Retina (tissue), 1 donor: ENCODE results near the gene SORL1-AS1.
A peak's percentile ranks its signal among the peaks of the same experiment; 100 is the strongest.

Experiments
- DNase-seq: peaks from one replicate; pipeline ENCODE4 v3.0.0-alpha.2; 2016

The SORL1-AS1 gene

DNA sequence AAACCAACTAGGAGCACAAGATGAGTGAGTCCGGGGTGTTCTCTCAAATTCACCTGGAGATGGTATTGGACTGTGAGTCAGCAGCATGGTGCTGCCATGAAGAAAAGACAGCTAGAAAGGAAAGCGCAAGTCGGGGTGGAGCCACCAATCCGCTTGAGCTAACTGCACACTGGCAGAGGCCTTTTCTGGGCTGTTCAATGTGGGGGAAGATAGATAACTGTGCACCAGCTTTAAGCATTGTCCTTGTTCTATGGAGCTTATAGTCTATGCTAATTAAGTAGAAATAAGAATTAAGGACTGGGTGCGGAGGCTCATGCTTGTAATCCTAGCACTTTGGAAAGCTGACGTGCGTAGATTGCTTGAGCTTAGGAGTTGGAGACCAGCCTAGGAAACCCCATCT is 21.9 kb upstream of the SORL1-AS1 start:
- DNase-seq = no peak

DNA sequence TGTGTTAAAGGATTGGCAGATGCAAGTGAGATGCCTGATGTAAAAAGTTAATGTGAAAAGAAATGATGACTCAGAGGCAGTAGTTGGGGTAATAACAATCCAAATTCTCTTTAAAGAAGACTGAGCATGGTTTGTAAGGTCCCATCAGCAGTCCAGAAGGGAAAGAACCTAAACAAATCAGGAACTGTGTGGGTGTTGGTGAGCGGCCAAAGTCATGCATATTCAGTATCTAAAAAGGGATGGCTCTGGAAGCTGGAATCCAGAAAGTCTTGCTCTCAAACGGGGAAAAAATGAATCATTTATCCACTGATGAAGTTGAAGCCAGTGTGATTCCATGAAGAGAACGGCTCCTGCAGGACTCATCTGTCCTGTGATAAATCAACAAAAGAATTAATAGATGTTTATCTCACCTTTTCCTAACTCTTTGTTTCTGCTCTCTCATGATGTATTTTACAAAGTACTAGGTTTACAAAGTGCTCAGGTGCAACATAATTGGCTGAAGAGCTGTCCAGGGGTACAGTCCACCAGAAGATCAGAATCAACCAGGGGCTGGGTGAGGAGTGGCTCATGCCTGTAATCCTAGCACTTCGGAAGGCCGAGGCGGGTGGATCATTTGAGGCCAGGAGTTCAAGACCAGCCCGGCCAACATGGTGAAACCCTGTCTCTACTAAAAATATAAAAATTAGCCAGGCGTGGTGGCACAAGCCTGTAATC is 20.5 kb upstream of the SORL1-AS1 start:
- no peak for DNase-seq

DNA sequence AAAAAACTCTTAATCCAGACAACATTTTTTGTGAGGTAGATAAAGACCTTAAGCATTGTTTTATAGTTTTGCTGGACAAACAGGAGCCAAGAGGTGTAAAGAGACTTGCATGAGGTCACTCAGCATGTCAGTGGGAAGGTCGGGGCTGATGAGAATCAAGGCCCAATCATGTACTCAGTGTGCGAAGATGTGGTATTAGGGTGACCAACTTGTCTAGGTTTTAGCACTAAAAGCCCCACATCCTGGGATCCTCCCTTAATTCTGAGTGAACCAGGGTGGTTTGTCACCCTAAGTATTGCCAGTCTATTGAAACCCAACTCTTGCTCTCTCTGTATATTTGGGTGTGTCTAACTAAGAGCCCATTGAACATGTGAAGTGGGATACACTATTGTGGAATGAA is 19.5 kb upstream of the SORL1-AS1 start:
- no peak for DNase-seq

DNA sequence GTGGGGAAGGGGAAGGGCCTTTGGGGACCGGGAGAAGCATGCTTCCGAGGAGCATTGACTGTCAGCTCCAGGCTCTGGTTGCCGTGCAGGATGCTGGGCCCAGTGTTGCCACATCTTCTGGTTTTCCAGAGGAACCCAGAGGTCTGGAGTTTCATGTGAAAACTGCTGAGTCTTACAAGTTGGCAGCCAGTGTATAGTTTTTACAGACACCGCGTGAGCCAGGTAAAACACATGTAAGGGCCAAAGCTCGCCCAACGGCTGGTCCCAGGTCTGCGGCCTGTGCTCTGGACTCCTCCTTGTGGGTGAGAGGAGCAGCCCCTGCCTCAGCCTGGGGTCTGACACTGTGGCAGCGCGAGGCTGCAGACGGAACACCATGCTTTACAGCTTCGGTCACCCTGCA is 18.4 kb upstream of the SORL1-AS1 start:
- no peak for DNase-seq

DNA sequence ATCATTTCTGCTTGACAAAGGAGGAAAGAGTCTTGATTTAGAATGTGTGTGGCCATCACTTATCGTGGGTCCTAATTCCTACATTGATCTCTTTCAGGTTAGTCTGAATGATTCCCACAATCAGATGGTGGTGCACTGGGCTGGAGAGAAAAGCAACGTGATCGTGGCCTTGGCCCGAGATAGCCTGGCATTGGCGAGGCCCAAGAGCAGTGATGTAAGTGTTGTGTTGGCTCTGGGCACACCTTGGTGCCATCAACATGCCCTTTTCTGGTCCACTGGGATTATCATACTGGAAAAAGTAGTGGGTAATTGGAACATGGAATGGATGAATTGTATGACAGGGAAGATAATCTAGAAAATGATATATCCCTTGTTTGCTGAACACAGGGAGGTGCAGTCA is 17.1 kb upstream of the SORL1-AS1 start:
- no peak for DNase-seq

DNA sequence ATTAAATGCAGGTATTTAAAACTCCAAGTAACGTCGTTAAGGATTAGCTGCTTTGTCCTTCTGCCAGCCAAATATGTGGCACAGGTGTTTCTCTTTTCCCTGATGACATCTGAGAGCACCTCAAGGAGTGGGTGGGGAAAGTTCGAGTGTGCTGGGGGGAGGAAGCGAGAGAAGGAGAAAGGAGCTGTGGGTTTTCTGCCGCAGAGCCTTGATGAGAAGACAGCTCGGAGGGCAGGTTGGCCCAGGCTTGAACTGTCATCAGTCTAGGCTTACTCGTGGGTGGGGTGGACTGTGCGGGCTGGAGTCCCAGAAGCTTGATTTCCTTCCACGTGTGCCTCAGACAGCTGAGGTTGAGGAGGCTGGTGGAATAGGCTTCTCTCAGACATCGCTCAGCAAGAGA is 15.2 kb upstream of the SORL1-AS1 start:
- no peak for DNase-seq

DNA sequence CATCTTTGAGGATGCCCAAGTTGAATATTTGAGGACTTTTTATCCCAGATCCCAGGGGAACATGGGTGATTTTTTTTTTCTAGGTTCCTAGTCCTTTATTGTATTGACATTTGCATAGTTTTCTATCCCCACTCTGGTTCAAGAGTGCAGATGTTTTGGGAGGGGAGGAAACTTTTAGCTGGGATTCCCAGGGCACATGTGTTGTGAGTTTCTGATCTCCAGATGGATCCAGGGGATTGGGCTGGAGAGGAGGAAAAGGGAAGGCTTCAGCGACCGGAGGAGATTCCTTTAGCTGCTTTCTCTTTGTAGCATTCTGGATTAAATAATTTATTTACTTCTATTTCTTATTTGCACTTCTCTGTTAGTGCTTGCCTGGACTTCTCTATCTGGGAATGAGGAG is 14.7 kb upstream of the SORL1-AS1 start:
- no peak for DNase-seq

DNA sequence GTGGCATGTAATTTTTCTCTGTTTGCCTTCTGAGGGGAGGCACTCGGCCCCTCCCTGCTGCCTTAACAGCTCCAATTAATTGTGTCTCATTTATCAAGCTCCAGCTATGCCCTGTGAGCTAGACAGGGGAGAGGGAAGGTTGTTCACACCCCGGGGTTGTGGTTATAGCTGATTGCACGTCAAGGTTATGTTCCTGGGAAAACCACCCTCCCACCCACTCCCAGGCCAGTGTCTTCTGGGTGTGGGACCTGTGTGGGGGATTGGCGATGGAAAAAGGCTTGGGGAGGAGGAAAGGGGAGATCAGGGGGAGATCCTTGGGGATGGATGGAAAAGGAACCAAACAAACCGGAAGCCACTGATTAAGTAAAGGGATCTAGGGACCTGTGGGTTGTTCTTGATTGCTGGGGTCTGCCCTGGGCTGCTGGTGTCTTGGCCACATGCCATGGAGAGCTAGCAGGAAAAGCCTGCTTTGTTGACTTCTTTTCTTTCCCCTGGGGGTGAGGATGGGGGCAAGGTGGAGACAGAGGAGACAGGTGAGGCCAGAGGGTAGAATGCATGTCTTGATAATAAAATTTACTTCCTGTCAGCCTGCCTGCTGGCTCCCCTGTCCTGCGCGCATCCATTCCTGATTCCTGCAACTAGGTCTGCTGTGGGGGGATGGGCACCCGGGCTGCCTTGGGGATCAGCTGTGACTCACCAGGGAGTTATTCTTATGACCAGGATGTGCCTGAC is 13.5 kb upstream of the SORL1-AS1 start:
- DNase-seq = peak; percentile 60

DNA sequence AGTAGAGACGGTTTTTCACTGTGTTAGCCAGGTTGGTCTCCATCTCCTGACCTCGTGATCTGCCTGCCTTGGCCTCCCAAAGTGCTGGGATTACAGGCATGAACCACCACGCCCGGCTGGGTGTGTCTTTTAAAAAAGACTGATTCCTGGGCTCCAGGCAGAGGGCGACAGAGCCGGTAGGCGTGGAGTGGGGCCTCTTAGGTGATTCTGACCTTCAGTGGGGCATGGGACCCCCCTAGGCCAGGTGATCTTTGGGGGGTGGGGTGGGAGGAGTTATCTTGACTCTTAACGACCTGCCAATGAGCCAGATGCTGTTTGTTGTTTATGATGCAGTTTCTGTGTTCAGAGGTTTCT is 12.9 kb upstream of the SORL1-AS1 start:
- DNase-seq = no peak

DNA sequence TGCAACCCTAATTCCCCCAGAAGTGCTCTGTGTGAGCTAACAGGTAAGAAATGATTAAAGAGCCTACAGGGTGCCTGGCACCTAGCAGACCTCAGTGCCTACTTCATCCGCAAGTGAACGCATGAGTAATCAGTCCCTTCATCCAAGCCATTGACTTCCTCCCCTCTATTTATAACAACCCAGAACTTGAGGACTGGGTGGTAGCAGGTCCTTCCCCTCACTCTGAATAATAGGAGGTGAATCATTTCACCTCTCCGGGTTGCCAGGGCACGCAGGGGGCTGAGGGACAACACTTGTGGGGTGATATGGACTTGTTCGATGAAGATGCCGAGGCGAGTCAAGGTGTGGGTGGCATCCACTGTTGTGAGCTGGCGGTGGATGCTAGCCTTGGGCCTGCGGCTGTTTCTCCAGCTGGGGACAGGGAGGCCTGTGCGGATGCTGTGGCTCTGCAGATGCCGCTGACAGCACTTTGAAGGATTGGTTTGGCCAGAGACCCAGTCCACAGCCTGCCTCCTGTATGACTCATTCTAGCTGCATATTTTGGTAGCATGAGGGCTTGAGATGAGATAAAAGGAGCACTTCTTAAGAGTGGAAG is 11.7 kb upstream of the SORL1-AS1 start:
- DNase-seq = no peak

DNA sequence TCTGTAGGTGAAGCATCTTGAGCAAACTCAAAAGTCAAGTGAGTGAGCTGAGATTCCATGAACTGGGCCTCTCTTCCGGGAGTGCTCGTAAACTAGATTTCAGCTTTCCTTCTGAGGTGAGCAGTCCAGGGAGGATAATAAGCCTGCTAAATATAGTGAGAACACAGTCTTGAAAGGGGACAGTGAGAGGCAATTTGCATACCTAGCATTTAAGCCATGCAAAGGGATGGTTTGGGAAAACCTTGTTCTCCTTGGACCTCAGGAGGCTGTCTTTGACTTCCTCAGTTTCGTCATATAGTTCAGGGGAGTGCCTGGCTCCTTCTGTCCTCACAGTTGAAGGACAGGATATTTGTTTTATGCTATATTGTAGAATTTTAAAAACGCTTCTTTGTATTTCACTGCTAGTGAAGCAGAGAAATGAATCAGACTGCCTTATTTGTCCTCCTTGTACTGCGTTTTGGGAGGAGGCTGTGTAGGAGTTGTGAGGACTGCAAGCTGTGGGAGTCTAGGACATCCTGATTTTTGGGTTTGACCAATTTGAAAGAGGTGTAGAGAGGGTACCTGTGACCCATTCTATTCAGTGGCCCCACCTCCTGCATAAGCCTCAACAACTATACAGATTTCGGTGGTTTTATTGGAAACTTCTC is 11.0 kb upstream of the SORL1-AS1 start:
- DNase-seq = no peak

DNA sequence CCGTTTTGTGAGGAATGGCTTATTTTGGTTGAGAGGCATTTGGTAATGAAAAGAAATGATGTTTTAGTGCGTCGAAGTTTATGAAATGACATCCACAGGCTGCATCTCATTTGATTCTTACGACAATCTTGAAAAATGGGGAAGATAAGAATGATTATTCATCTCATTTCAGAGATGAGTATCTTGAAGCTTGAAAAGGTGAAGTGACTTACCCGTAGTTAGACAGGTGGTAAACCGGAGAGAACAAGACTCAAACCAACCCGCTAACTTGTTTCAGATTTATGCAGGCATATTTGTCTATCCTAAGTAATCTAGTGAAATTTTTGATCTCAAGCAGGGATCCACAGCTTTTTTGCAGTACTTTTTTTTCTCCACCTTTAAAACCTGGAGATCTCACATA is 9.1 kb upstream of the SORL1-AS1 start:
- DNase-seq = no peak

DNA sequence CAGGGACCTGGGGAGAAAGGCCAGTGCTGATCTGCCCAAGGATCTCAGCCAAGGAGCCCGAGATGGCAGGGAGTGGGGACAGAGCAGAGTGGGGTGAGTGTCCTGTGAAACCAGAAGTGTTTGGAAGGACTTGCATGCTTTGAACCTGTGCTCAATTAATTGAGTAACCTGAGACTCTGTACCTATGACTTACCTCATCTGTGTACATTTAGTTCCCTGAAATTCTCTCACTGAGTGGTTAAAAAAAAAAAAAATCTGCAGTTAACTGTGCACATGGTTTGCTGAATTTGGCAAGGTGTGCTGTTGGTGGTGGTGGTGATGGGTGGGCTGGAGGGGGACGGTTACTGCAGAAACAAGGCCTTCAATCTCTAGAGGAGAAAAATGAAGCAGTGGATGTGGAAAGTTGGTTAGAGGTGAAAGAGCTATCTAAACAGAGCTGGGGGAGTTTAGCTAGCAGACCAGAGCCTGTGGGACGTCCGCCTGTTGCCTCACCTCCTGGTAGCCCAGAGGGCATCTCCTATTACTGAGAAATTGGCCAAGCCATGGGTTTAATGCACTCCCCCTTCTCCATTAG is 8.3 kb upstream of the SORL1-AS1 start:
- DNase-seq = no peak

DNA sequence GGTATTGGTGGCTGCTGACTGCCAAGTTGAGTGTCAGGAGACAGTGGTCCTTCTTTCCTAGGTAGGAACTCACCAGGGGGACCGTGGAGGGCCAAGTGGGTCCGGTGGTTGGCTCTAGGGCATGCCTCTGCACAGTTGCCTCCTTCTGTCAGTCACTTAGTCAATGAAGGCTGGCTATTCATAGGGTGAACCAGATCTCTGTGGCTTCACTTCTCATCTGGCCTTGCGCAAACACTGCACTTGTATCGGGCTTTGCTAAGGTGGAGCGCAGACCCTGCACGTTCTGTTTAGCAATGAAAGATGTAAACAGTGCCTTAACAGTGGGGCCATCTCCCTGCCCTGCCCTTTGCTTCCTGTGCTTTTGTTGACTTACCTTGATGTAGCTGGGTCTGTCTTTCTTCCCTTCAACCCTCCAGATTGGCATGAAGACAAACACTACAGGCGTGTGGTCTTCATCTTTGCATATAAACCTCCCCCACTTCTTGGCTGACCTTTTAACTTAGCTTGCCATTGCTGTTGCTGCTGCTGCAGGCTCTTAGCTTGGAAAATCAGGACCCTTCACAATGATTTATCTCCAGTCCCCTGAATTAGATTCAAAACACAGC is 6.7 kb upstream of the SORL1-AS1 start:
- no peak for DNase-seq

DNA sequence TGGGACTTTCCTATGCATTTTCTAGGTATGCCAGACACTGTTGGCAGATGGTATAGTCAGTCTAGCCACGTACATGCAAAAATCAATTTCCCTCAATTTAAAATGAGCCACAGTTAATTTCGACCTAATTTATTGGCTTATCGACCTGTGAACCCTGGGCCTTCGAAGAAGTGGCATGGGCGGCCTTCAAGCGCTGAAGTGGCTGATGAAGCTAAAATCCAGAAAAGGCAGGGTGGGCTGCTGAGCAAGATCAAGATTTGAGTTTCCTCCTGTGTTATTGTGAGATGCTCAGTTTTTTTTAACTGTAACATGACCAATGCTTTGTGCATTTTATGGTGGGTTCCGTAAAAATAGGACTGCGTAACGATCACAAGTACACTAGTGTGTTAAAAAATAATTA is 5.8 kb upstream of the SORL1-AS1 start:
- DNase-seq = no peak

DNA sequence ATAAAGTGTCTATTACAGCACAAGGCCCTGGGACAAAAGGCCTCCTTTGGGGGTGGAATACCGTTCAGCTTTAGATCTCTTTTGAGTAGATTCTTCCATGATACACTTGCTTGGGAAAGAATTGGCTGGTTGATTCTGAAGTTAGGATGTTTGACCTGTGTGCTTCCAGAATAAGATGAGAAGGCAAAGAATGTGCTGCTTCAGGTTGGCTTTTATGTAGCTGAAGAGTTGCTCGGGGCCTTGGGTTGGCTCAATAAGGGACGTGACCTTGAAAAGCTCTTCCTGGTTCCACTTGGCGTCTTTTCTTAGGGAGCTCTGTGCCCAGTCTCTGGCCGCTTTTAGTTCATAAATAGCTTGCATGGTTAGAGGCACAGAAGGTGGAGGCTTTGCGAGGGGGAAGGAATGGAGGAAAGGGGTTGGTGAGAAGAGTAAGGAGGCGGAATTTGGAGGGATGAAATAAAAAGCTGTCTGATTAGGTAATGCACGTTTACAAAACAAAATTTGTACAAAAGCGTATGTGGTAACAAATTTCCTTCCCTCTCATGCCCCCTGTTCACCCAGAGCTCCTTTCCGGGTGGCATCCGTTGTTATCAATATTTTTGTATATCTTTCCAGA is 4.2 kb upstream of the SORL1-AS1 start:
- no peak for DNase-seq

DNA sequence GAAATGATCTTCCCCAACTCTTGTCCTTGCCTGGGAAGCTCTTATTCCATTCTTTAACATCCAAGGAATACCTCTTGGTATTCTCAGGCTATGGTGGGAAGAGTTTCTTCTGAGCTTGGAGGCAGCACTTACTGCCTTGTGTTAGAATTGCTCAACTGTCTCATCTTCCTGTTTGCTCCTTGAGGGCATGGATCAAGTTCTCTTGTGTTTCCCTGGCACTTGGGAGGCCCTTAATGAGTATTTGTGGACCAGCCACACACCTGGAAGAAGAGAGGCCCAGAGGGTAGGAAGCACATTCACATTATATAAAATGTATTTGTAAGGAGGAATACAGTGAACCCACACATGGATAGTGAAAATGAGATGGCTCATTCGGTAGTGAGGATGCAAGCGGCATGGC is 3.4 kb upstream of the SORL1-AS1 start:
- DNase-seq = no peak

DNA sequence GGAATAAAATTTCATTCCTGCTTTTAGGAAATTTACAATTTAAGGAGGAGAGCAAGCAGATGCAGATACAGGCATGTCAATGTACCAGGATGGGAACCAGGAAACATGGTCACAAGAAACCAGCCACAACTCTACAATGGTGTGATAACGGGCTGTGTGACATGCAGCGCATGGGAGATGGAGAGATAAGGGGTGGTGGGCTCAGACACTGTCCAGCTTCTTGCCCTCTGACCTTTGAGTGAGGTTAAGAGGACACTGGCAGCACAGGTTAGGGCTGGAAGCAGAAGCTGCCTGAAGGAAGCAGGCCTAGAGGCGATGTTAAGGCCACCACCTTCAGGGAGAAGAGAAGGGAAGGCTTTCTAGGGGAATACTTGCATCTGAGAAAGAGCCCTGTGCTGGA is 2.3 kb upstream of the SORL1-AS1 start:
- no peak for DNase-seq

DNA sequence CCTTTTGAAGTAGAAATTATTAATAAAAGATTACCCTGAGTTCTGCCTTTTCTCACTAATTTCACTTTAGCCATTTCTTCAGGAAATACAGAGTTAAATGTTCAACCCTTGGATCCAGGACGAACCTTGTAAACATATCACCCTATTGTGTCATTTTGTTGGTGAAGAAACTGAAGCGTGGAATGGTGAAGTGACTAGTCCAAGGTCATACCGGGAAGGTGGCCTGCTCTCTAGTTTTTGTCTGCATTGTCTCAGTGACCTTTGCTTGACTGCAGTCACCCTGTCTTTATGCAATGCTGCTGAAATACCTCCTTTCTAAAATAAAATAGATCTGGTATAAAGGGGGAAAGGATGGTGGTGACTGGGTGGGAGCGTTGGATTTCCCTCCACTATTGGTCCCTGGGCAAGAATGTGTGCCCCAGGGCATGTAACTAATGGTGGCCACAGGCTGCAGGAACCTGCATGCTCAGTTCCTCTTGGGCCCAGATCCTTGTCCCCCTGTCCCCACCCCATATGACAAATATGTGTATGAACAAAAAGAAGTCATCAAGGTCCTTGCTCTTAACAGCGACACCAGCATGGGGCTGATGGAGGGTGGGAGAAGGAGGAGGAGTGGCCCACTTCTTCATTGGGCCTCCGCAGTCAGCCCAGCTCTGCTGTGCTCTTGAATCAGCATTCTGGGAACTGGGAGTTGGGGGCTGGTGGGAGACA is 977 bp upstream of the SORL1-AS1 start:
- DNase-seq = no peak

DNA sequence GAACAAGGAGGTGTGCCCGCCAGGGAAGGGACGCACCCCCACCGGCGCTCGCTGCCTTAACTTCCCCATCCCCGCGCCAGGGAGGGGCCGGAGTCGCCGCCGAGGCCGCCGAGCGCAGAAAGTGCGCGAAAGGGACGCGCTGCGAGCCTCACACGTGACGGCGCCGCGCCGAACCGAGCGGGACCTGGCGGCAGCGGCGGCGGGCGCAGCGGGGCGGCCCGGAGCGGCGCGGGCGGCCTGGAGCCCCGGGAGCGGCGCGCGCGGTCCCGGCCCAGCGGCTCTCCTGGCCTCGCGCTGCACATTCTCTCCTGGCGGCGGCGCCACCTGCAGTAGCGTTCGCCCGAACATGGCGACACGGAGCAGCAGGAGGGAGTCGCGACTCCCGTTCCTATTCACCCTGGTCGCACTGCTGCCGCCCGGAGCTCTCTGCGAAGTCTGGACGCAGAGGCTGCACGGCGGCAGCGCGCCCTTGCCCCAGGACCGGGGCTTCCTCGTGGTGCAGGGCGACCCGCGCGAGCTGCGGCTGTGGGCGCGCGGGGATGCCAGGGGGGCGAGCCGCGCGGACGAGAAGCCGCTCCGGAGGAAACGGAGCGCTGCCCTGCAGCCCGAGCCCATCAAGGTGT is 670 bp downstream of the SORL1-AS1 start, which contains the start of gene SORL1:
SORL1 (plus strand) TSS at position 329 of the 623 bp plus-strand sequence; CDS start at position 347, 18 bp downstream.
- peak; percentile 88 for DNase-seq
